Activated CD4-positive, alpha-beta T cell treated with anti-CD3 and anti-CD28 coated beads, Interleukin-2, amount 10 ng/mL, durations not matched to agents 24 days and 14 days (primary cell): ENCODE measurements around the gene ZNF224. TPM values are rescaled to one million over a fixed set of nuclear protein-coding genes. Genes with fewer than 3 reads are reported as not detected.
A peak's percentile ranks its signal among the peaks of the same experiment; 100 is the strongest.
"Not testable (repeated sequence)": the region's sequence is repeated elsewhere in the genome, so short reads cannot be mapped to it uniquely, and the experiment has no call there.

ENCODE experiments used
- DNase-seq: peaks from one replicate; pipeline ENCODE4 v3.0.0; 2022
- H3K27ac Mint-ChIP-seq: one replicate; pipeline ENCODE4 v1.8.0; 2022; ENCODE audit warnings: mild to moderate bottlenecking, mixed read lengths
- H3K27me3 Mint-ChIP-seq: one replicate; pipeline ENCODE4 v1.8.0; 2022; ENCODE audit warnings: mixed read lengths
- H3K36me3 Mint-ChIP-seq: one replicate; pipeline ENCODE4 v1.8.0; 2022; ENCODE audit warnings: low read depth, mild to moderate bottlenecking, mixed read lengths
- H3K4me1 Mint-ChIP-seq: one replicate; pipeline ENCODE4 v1.8.0; 2021; ENCODE audit warnings: mixed read lengths
- H3K4me3 Mint-ChIP-seq: one replicate; pipeline ENCODE4 v1.8.0; 2022; ENCODE audit warnings: mild to moderate bottlenecking, moderate library complexity, mixed read lengths
- H3K9me3 Mint-ChIP-seq: one replicate; pipeline ENCODE4 v1.8.0; 2021; ENCODE audit warnings: mixed read lengths
- intact Hi-C: fragments of 100-400 bp; cut with micrococcal nuclease; formaldehyde crosslinking; loops from one replicate; pipeline ENCODE4 v1.15.1; 2023
- total RNA-seq: library from RNA; stranded (reverse); gene quantifications from 2 replicates; pipeline ENCODE4 v1.2.3, GENCODE V29; 2022

Gene ZNF224
- total RNA-seq, 1 donor from 2014 or later, result 17.4 TPM

GRCh38 chr19:44107751-44108150, 13.6 kb downstream of the ZNF224 start:
- H3K9me3 Mint-ChIP-seq, result peaks cover 53% of the 10 kb centered on the region
- peaks cover 60% of the 10 kb centered on the region for H3K36me3 Mint-ChIP-seq
- no peak overlapping the region for H3K4me3 Mint-ChIP-seq
- intact Hi-C loops, result no loop called here
- H3K27me3 Mint-ChIP-seq, result no peaks in the 10 kb centered on the region
- H3K27ac Mint-ChIP-seq, result no peak overlapping the region
- no peak for DNase-seq
- peaks cover 5% of the 10 kb centered on the region for H3K4me1 Mint-ChIP-seq

GRCh38 chr19:44109458-44109857, 15.3 kb downstream of the ZNF224 start:
- intact Hi-C loops, result no loop called here
- DNase-seq, result no peak
- Mint-ChIP-seq H3K4me1 (peaks cover 15% of the 10 kb centered on the region), H3K9me3 (peaks cover 40% of the 10 kb centered on the region), H3K27ac (no peak overlapping the region), H3K27me3 (no peaks in the 10 kb centered on the region), H3K4me3 (no peak overlapping the region), H3K36me3 (peaks cover 45% of the 10 kb centered on the region)

DNA sequence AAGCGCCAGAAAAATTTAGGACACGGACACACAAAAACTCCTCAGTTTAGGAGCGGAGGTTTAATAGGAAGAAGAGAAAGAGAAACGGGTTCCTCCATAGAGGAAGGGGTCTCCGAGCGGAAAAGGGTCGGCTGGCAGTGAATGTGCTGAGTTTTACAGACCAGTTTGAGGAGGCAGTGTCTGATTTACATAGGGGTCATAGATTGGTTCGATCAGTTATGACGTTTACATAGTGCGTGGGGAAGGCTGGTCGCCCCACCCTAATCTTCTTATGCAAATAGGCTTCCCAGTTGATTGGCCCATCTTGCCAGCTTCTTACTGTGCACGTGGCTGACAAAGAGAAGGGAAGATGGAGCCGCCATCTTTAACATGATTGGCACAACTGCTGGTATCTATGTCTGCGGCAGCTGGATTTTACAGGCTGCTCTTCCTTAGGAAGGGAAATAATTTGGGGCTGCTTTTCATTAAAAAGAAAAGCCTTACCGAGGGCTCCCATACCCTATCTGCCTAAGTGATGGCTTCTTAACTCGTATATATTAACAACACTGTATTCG, 17.8 kb downstream of the ZNF224 start:
- DNase-seq, result no peak
- Mint-ChIP-seq H3K9me3 (peaks cover 26% of the 10 kb centered on the region), H3K4me1 (peaks cover 17% of the 10 kb centered on the region), H3K27ac (no peak overlapping the region), H3K36me3 (peaks cover 33% of the 10 kb centered on the region), H3K27me3 (no peaks in the 10 kb centered on the region), H3K4me3 (peak overlapping the region; percentile 55)
- intact Hi-C loops, result loop anchor here (2.0 to 5.0 kb wide), 3 partner anchors 101 to 390 kb away; partner anchors contain the start of genes ZNF180, ZNF227 and ZNF230

GRCh38 chr19:44112802-44113137, 18.6 kb downstream of the ZNF224 start:
- no peaks in the 10 kb centered on the region for H3K27me3 Mint-ChIP-seq
- H3K9me3 Mint-ChIP-seq, result peaks cover 23% of the 10 kb centered on the region
- peak overlapping the region; percentile 91 for H3K27ac Mint-ChIP-seq
- intact Hi-C loops, result loop anchor here (1.0 to 5.0 kb wide), 10 partner anchors 18 to 390 kb away; partner anchors contain the start of genes ZNF155, ZNF180, ZNF222 and ZNF224
- peak overlapping the region; percentile 99 for H3K4me3 Mint-ChIP-seq
- peaks cover 30% of the 10 kb centered on the region for H3K36me3 Mint-ChIP-seq
- peaks cover 17% of the 10 kb centered on the region for H3K4me1 Mint-ChIP-seq
- DNase-seq, result no peak

DNA sequence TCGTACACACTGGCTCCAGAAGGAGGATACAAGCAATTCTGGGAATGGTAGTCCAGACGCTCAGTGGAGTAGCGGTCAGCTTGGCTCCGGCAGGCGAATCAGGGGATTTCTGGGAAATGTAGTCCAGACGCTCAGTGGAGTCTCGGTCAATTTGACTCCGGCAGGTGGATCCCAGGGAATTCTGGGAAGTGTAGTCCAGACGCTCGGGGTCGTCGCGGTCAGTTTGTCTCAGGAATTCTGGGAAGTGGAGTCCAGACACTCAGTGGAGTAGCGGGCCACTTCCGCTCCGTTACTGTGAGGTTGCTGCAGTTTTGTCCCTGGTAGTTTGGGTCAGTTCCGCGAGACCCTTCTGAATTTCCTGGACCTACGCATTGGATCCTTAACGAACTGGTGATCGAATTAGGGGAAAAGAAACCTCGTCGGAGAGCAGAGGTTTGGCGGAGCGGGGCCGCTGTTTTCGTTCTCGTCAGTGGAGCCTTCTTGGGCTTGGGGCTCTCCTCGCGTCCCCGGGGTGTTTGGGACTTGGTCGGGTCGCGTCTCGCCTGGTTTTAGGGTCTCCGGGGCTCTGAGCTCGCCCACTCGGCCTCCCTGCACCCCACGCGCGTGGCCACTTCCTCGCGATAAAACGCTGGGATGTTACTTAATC, 19.1 kb downstream of the ZNF224 start, which contains the start of gene ZNF225:
TSS of gene ZNF225 (plus strand) at position 262 of the 646 bp plus-strand sequence. CDS start 2,429 bp downstream, outside the sequence.
- Mint-ChIP-seq H3K4me1 (peaks cover 17% of the 10 kb centered on the region), H3K36me3 (peaks cover 29% of the 10 kb centered on the region), H3K27me3 (no peaks in the 10 kb centered on the region), H3K9me3 (peaks cover 18% of the 10 kb centered on the region), H3K27ac (peak within 1 kb of the TSS; percentile 91), H3K4me3 (peak within 1 kb of the TSS; percentile 99)
- DNase-seq, result peak; percentile 95
- intact Hi-C loops, result loop anchor here (1.0 to 5.0 kb wide), 10 partner anchors 19 to 389 kb away; partner anchors contain the start of genes ZNF155, ZNF180, ZNF222 and ZNF224

GRCh38 chr19:44113784-44114390, 19.7 kb downstream of the ZNF224 start:
- Mint-ChIP-seq H3K4me1 (peaks cover 17% of the 10 kb centered on the region), H3K27me3 (no peaks in the 10 kb centered on the region), H3K9me3 (peaks cover 17% of the 10 kb centered on the region), H3K4me3 (peak overlapping the region; percentile 99), H3K27ac (peak overlapping the region; percentile 91), H3K36me3 (peaks cover 32% of the 10 kb centered on the region)
- DNase-seq, result peak; percentile 68
- intact Hi-C loops, result loop anchor here (1.0 to 5.0 kb wide), 10 partner anchors 20 to 388 kb away; partner anchors contain the start of genes ZNF155, ZNF180, ZNF222 and ZNF224

GRCh38 chr19:44121162-44121561, 27.0 kb downstream of the ZNF224 start:
- H3K27me3 Mint-ChIP-seq, DNase-seq, H3K4me3 Mint-ChIP-seq, H3K4me1 Mint-ChIP-seq, H3K27ac Mint-ChIP-seq, intact Hi-C loops: not testable (repeated sequence)
- Mint-ChIP-seq H3K9me3 (peaks cover 50% of the 10 kb centered on the region), H3K36me3 (peaks cover 85% of the 10 kb centered on the region)

DNA sequence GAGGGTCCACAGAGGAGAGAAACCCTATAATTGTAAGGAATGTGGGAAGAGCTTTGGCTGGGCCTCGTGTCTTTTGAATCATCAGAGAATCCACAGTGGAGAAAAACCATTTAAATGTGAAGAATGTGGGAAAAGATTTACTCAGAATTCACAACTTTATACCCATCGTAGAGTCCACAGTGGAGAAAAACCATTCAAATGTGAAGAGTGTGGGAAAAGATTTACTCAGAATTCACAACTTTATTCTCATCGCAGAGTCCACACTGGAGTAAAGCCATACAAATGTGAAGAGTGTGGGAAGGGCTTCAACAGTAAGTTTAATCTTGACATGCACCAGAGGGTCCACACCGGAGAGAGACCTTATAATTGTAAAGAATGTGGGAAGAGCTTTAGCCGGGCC, 37.8 kb downstream of the ZNF224 start:
- no peak overlapping the region for H3K27ac Mint-ChIP-seq
- H3K27me3 Mint-ChIP-seq, result no peaks in the 10 kb centered on the region
- H3K9me3 Mint-ChIP-seq, result peaks cover 22% of the 10 kb centered on the region
- intact Hi-C loops, result no loop called here
- DNase-seq, result no peak
- no peaks in the 10 kb centered on the region for H3K4me1 Mint-ChIP-seq
- H3K36me3 Mint-ChIP-seq, result peaks cover 36% of the 10 kb centered on the region
- H3K4me3 Mint-ChIP-seq, result no peak overlapping the region

DNA sequence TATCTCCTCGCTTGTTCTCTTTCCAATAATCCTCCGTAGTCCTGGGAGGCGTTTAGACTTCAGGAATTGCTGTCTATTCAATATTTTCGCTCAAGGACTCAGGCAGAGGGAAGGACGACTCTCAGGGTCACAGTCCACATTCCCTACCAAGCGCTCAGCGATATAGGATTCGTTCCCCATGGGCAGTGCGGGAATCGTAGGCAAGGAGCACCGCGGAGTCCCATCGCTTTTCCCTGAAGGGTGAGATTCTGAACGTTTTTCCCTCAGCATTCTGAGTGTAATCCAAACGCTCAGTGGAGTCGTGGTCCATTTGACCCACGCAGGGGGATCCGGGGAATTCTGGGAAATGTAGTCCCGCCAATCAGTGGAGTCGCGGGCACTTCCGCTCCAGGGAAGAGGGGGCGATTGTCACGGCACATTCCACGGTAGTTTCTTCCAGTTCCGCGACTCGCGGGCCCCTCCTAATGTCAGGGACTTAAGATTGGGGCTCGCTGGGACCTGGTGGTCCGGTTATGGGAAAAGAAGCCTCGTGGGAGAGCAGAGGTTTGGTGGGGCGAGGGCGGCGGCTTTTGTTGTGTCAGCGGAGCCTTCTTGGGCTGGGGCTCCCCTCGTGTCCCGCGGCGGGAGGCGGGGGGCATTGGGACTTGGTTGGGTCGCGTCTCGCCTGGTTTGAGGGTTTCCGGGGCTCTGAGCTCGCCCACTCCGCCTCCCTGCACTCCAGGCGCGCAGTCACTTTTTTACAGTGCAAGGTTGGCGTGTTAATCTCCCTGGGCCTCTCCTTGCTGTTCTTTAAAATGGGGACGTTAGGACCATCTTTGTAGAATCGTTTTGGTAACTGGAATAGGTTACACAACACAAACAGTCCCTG, 47.3 kb downstream of the ZNF224 start, which contains the start of gene ZNF234:
TSS of gene ZNF234 (plus strand) at position 364 of the 868 bp plus-strand sequence. CDS start 3,079 bp downstream, outside the sequence.
- peaks cover 36% of the 10 kb centered on the region for H3K9me3 Mint-ChIP-seq
- H3K27me3 Mint-ChIP-seq, result no peaks in the 10 kb centered on the region
- intact Hi-C loops, result loop anchor here (1.0 kb wide), 2 partner anchors 23 to 28 kb away; partner anchors contain the start of gene ZNF225
- peaks cover 15% of the 10 kb centered on the region for H3K4me1 Mint-ChIP-seq
- peak; percentile 90 for DNase-seq
- peak within 1 kb of the TSS; percentile 94 for H3K27ac Mint-ChIP-seq
- H3K4me3 Mint-ChIP-seq, result peak within 1 kb of the TSS; percentile 92
- H3K36me3 Mint-ChIP-seq, result peaks cover 33% of the 10 kb centered on the region

DNA sequence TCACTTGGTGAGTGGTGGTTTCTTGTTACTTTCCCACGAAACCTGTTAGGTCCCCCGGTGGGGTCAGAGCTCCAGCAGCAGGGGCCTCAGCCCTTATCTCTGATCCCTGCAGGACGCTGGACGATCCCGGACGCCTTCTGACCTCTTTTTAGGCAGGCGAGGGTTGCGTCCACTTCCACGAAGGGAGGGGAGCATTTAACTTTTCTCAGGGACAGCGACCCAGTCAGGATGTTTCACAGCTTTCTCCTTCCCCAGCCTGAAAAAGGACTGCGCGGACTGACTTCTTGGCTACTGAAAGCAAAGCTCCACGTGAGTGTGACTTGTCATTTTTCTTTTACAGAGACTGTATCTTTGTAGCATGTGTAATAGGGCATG, 47.9 kb downstream of the ZNF224 start:
- intact Hi-C loops, result no loop called here
- peak overlapping the region; percentile 94 for H3K27ac Mint-ChIP-seq
- DNase-seq, result peak; percentile 69
- H3K4me3 Mint-ChIP-seq, result peak overlapping the region; percentile 92
- peaks cover 32% of the 10 kb centered on the region for H3K9me3 Mint-ChIP-seq
- peaks cover 15% of the 10 kb centered on the region for H3K4me1 Mint-ChIP-seq
- peaks cover 35% of the 10 kb centered on the region for H3K36me3 Mint-ChIP-seq
- no peaks in the 10 kb centered on the region for H3K27me3 Mint-ChIP-seq

DNA sequence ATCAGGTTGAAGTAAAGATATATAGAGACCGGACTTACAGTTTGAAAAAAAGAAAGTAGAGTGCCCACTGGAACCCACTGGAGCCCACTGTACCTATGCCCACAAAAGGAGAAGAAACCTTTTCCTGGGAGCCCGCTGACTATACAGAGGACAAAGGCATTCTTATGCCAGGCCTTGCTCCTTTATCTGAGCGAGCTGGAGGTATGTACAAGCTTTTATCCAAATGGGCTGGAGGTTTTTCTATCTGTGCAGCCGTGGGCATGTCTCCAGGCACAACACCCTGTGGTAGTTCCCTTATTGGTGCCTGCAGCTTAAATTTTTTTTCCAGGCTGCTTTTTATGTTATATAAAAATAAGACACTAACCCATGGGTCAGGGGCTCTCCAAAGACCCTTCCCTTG, 55.6 kb downstream of the ZNF224 start:
- Mint-ChIP-seq H3K4me3 (no peak overlapping the region), H3K9me3 (peaks cover 35% of the 10 kb centered on the region), H3K27me3 (no peaks in the 10 kb centered on the region), H3K27ac (no peak overlapping the region), H3K4me1 (no peaks in the 10 kb centered on the region), H3K36me3 (peaks cover 83% of the 10 kb centered on the region)
- intact Hi-C loops, result no loop called here
- DNase-seq, result no peak

DNA sequence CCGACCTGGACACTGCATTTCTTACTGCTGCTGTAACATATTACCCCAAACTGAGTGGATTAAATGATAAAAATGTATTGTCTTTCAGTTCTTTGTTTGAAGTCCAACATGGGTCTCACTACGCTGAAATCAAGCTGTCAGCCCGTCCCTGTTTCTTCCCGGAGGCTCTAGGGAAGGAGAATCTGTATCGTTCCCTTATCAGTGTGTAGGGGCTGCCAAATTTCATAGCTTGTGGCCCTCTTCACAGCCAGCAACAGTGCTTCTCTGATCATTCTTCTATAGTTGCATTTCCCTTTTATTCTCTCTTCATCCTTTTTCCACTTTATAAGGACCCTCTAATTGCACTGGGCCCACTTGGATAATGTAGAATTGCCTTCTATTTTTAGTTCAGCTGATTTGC, 57.3 kb downstream of the ZNF224 start:
- Mint-ChIP-seq H3K9me3 (peaks cover 32% of the 10 kb centered on the region), H3K27ac (no peak overlapping the region), H3K4me3 (no peak overlapping the region), H3K4me1 (no peaks in the 10 kb centered on the region), H3K27me3 (no peaks in the 10 kb centered on the region), H3K36me3 (peaks cover 78% of the 10 kb centered on the region)
- DNase-seq, result no peak
- intact Hi-C loops, result no loop called here

- H3K4me3 Mint-ChIP-seq, result no peak overlapping the region
- peaks cover 62% of the 10 kb centered on the region for H3K36me3 Mint-ChIP-seq
- H3K9me3 Mint-ChIP-seq, result peaks cover 39% of the 10 kb centered on the region
- intact Hi-C loops, result no loop called here
- DNase-seq, result no peak
- H3K27me3 Mint-ChIP-seq, result no peaks in the 10 kb centered on the region
- no peaks in the 10 kb centered on the region for H3K4me1 Mint-ChIP-seq
- no peak overlapping the region for H3K27ac Mint-ChIP-seq
Measured at GRCh38 chr19:44156475-44156874, 62.3 kb downstream of the ZNF224 start.
